GM11168 (cell line): ENCODE data around the gene FER1L5.

Source experiments
- in situ Hi-C: fragments of 300-500 bp; cut with MboI; formaldehyde crosslinking; loops from one replicate; pipeline ENCODE4 v1.12.0; 2022; ENCODE audit warnings: low sequenced_read_pairs; ENCODE audit not compliant: unreplicated experiment

FER1L5 gene

DNA sequence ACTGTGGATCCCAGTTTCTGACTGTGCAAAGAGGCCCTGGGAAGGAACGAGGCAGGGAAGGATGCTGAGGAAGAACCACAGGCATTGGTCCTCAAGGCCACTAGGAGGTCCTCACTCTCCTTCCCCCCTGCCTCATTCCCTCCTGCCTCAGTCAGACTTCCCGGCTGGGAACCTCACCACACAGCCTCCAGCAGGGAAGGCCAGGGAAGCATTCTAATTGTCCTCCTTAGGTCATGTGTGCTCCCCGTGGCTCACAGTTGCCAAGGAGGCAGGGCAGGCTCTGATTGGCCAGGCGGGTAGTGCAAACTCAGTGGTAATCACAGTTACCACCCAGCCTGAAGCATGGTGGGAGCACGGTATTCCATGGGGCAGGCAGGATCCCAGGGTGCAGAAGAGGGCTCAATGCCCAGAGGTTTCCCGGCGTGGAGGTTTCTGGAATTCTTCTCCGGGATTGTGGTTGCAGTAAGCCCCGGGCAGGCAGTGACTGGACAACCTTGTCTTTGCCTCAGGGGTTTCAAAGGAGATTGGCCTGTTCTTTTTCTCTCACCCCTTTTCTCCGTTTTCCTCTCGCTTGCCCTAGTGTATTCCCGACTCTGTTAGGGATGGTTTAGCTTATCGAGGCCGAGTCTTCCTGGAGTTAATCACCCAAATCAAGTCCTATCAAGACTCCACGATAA is 27.1 kb downstream of the FER1L5 start:
- in situ Hi-C loops, result no loop called here

DNA sequence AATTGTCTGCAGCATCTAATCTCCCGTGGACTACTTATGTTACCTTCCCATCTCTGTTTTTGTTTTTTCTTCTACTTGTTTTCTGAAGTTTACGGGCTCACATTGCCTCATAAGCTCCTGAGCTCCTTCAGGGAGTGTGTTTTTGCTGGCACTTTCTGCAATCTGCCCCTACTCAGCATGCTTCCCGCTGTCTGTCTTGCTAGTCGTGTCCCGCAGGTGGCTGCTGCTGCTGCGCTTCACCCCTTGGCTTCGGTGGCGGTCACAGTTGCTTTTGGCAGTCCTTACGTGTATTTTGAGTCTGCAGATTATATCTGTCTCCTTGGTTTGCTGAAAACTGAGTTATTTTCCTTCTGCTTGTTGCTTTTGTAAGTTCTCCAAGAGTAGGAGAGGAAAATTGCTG is 37.3 kb downstream of the FER1L5 start:
- in situ Hi-C loops, result no loop called here

DNA sequence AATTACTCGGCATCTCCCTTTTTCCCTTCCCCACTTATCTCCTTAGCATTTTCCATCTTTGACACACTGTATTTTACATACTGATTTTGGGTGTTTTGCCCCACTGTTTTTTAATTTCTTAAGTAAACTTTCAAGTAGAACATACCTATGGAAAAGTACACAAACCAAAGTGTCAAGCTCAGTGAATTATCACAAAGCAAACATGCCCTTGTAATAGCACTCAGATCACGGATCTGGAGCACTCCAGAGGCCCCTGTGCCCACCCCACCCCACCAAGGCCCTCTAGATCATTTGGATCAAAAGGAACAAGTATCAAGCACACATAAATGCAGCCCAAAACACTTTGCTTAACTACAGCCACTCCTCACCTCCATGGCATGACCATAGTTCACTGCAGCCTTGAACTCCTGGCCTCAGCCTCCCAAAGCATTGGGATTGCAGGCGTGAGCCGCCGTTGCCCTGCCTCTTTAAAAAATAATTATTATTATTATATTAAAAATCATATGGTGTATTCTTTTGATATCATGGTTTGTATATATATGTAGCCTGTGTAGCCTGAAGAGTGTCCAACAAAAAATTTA is 38.1 kb downstream of the FER1L5 start:
- in situ Hi-C loops, result no loop called here

DNA sequence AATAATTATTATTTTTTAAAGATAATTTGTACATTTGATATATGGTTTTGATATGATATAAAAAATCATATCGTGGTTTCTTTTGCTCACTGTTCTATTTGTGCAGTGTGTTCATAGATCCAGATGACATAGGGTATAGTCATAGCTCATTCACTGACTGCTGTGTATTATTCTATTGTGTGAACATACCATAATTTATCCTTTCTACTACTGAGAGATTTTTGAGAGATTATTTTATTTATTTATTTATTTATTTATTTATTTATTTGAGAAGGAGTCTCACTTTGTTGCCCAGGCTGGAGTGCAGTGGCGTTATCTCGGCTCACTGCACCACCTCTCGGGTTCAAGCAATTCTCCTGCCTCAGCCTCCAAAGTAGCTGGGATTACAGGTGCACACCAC is 39.0 kb downstream of the FER1L5 start:
- in situ Hi-C loops, result no loop called here

DNA sequence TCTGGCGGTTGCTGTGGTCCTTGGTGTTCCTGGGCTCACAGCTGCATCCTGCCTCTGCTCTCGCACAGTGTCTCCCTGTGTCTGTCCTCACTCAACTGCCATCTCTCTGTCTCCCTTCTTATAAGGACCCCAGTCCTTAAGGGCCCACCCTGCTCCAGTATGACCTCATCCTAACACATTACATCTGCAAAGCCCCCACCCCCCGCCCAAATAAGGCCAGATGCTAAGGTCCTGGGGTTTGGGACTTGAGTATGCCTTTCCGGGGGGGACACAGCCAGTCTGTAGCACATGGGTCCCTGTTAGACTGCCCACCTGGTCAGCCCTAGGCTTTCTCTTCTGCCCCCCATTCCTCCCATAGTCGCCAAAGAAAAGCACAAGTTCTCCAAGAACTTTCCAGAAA is 40.7 kb downstream of the FER1L5 start:
- in situ Hi-C loops, result no loop called here

- in situ Hi-C loops, result no loop called here
Observed at GRCh38 chr2:96683972-96684820, 41.6 kb downstream of the FER1L5 start.

- in situ Hi-C loops, result no loop called here
Observed at GRCh38 chr2:96684883-96685576, 42.5 kb downstream of the FER1L5 start.

- in situ Hi-C loops, result no loop called here
Observed at GRCh38 chr2:96685577-96686459, 43.3 kb downstream of the FER1L5 start.

GRCh38 chr2:96687266-96687665 is 44.7 kb downstream of the FER1L5 start:
- in situ Hi-C loops, result no loop called here

- in situ Hi-C loops, result no loop called here
Observed at GRCh38 chr2:96687711-96688640, 45.4 kb downstream of the FER1L5 start.

DNA sequence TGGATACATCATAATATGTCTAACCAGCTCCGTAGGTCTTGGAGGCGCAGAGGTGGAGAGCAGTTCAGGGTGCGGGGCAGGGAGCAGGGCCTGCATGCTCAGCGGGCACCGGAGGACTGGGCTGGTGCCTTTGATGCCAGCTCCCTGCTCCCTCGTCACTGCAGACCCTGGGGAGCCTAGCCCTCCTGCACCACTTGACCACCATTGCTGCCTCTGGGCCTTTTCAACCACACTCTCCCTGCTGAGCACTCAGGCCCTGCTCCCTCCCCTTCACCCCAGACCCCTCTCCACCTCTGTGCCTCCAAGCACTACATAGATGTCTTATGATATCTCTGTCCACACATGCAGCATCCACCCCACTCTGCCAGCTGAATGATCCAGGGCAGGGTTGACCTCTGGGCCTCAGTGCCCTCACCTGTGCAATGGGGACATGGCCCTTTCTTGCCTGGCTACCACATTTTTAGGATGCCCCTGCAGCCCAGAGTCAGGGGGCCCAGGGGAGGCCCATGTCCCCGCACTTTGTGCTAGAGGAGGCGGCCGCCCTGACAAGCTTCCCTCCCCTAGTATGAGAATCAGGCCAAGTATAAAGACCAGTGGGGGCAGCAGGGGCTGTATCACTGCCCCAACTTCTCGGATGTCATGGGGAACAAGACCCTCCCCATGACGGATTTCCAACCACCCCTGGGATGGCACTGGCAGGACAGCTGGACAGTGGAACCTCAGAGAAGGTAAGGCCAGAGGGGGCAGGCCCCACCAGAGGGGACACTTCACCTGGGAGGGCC is 46.3 kb downstream of the FER1L5 start:
- in situ Hi-C loops, result no loop called here

DNA sequence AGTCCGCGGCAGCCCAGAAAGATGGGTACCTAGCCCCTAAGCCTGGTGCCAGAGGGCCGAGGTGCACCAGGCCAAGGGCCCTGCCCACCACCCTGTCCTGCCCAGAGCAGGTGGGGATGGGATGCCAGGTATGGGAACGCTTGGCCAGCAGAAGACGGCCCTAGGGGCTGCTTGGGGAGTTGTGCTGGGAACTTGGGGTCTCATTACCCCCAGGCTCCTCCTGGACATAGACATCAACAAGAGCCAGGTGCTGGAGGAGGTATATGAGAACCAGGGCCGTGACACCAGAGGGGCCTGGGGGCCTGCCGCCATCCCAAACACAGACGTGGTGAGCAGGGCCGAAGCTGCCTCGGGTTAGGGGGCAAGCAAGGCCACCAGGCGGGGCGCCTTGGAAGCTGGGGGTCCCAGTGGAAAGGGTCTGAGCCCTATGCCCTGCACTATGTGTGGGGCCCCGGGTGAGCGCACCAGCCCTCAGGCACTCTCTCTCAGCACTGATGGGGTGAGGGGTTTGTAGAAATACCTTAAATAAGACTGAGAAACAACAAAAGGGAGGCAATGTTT is 46.9 kb downstream of the FER1L5 start:
- in situ Hi-C loops, result no loop called here

GRCh38 chr2:96690306-96691021 is 47.9 kb downstream of the FER1L5 start:
- in situ Hi-C loops, result no loop called here

GRCh38 chr2:96691022-96691612 is 48.6 kb downstream of the FER1L5 start:
- in situ Hi-C loops, result no loop called here

- in situ Hi-C loops, result no loop called here
Observed at GRCh38 chr2:96692094-96692971, 49.8 kb downstream of the FER1L5 start.
